GM19351 (cell line): Measurements from ENCODE around the gene CD244.
"Not testable (repeated sequence)": the region's sequence is repeated elsewhere in the genome, so short reads cannot be mapped to it uniquely, and the experiment has no call there.

Source experiments
- ATAC-seq: cut with Tn5 transposase; IDR thresholded peaks from one replicate; pipeline ENCODE4 v1.9.1; 2021; ENCODE audit warnings: mild to moderate bottlenecking, moderate library complexity; ENCODE audit not compliant: unreplicated experiment

The CD244 gene

DNA sequence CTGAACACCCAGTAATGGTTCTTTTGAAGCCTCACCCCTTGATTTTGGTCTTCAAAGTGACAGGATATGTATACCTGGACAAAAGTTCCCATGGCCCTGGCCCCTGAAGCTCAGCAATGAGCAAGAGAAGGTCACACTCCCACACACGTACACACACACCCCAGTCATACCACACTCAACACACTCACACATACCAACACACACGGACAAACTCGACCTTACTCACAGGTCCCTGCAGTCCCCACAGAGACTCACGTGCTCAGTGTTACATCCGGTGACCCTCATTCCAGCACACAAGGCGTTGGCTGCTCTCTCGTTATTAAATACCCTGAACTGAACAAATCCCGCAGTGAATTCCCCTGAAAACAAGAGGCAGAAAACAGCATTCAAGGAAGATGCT, 16.4 kb upstream of the CD244 start:
- ATAC-seq = no peak

DNA sequence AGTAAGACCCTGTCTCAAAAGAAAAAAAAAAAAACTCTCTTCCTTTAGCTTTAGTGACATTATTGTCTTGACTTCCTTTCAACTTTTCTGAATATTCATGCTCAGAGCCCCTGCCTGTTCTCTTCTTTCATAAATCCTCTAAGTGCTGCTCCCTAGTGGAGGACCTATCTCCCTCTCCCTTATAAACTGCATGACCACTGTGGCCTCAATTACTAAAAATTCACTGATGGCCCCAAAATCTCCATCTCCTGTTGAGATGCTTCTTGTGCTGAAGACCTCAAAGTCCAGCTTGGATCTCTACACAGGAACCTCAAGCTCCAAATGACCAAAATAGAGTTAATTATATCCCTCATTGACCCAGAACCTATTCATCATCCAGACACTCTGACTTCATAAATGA, 14.5 kb upstream of the CD244 start:
- ATAC-seq = no peak

DNA sequence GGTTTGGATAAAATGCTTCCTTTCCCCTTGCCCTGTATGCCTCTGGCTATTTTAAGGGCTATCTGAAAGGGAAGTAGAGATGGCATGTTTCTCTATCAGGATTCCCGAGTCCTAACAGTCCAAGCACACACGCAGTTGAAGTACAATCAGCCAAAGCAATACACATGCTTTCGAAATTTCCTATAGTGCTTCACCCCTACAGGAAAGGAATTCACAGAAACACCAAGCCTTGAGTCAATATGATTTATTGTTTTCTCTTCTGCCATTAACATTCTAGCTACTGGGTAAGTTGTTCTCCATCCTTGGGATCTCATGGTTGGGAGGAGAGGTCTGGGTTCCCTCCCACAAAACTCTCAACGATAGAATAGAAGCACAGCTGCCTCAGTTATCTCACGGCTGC, 13.6 kb upstream of the CD244 start:
- ATAC-seq = no peak

DNA sequence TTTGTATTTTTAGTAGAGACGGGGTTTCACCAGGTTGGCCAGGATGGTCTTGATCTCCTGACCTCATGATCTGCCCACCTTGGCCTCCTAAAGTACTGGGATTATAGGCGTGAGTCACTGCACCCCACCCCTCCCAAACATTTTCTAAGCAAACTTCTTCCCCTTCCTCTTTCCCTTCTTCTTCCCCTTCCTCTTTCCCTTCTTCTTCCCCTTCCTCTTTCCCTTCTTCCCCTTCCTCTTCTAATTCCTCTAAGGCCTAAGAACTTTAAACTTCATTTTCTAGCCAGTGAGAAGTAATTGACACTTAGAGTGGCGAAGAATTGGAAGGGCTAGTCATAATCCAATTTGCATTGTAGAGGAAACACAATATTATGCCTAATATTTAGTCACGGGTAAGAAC, 12.9 kb upstream of the CD244 start:
- not testable (repeated sequence) for ATAC-seq

DNA sequence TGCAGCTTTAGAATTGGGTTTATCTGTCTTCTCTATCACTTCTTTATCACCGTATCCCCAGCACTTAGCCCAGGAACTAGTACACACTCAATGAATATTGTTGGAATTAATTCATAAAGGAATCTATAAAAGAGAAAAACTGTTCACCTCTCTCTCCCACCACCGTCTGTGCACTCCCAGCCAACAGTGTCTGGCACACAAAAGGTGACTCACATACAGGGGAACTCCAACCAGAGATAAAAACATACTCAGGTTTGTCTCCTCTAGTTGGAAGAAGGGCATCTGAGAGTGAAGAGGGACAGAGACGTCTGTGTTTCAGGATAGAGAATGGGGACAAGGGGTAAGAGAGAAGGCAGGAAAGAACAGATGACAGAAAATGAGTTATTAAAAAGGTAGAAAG, 12.2 kb upstream of the CD244 start:
- ATAC-seq = no peak

DNA sequence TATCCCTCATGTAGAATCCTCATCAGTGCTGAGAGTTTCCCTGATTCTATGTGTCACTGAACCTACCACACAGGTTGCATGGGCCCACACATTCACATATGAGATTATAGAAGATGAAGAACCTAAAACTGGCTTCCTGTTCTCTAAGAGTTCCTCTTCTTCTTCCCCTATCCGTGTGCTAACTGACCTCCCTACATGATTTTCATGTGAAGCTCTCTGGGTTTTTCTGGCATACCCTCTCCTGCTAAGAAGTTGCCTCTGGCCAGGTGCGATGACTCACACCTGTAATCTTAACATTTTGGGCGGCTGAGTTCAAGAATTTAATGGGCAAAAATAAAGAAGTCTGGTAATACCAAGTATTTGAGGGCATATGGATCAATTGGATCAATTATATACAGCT, 5.5 kb upstream of the CD244 start:
- no peak for ATAC-seq

DNA sequence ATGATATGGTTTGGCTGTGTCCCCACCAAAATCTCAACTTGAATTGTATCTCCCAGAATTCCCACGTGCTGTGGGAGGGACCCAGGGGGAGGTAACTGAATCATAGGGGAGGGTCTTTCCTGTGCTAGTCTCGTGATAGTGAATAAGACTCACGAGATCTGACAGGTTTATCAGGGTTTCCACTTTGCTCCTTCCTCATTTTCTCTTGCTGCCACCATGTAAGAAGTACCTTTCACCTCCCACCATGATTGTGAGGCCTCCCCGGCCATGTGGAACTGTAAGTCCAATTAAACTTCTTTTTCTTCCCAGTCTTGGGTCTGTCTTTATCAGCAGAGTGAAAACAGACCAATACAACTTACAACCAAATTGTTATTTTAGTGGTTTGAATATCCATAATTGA, 5.0 kb upstream of the CD244 start:
- ATAC-seq = not testable (repeated sequence)

DNA sequence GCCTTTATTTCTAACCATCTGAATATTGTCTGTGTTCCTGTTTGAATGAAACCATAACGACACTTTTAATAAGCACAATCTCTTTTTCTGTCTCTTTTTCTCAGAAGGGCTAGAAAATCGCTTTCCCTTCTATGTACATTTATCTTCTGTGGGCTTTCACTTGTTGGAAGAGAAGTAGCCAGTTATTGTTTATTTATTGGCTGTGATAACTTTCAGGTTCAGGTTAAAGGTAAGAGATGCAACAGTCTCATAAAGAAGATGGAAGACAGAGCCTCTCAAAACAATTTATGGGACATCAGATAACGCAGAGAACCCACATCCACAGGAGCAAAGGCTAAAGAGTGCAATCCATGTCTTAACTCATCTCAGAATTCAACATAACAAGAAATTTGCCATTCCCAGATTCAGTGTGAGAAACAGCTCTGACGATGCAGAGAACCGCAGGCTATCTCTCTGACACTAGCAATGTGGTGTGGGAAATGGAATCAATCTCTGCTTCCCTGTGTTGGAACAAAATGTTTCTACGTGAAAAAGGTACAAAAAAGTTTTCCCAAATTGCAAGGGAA, 4.1 kb upstream of the CD244 start:
- no peak for ATAC-seq

DNA sequence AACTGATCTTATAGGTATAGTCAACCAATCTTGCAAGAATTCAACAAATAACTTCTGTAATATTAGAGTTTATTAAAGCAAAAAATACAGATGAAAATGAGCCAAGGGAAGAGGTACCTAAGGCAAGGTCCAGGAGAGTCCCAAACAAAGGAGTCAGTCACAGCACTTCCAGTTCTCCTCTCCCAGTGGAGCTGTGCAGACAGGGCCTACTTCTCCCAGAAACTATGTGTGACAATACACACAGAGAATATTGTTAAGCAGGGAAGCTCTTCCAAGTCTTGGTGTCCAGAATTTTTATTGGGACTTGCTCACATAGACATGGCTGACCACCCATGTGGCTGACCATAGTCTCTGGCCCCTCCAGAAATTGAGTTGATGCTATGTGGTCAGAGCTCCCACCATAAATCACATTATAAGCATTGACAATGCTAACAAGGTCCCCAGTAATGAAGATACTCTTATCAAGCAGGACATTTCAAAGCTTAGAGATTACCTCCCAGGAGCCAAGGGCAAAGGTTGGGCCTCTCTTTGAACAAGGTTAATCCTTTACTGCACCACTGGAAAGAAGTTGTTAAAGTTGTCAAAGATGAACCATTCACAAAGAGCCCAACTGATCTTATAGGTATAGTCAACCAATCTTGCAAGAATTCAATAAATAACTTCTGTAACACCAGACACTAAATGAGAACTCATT, 3.5 kb upstream of the CD244 start:
- ATAC-seq = no peak

DNA sequence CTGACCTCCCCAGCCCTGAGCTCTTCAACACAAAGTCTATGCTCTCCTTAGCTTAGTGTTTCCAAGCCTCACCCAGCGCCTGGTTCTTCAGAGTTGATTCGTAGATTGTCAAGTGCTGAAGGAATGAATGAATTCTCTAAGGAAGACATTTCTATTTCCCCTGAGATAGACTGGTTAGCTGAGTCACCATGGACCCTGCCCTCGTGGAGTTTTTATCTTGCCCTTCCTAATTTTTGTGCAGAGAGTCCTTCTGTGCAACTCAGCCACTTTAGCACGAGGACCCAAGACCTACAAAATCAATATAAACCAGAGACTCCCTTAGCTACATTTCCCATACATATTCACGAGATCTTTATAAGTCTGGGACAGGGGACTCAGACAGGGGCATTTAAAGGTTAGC, 2.6 kb upstream of the CD244 start:
- no peak for ATAC-seq

DNA sequence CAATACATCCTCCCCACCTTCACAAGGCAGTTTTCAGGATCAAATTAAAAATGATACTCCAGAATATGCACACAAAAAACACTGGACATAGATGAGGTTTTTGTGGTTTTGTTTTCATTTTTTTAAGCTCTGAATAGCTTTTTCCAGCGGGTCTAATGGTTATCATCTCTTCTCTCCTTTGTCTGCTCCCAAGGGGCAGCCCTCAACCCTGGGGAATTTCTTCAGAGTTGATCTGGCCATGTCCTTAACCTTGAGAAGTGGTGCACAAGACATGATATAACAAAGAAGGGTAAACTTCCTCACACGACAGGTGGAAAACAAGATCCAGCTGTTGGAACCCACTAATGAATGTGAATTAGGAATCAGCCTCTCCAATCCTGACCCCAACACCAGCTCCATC, 1.5 kb upstream of the CD244 start:
- no peak for ATAC-seq

DNA sequence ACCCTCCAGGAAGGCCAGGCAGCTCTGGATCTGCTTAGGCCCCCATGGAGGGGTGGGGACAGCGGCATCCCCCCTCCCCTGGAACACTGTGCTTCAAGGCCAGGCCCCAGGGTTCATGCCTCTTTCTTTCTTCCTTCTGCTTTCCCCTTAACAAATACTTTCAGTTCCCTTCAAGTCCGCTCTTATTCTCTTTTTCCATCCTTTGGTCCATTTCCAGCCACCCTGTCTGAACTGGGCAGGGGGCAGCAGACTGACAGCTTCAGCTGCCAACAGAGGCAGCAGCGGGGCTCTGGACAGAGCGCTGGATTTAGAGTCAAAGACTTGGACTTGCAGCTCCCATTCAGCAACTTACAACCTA, 1.1 kb upstream of the CD244 start:
- no peak for ATAC-seq

DNA sequence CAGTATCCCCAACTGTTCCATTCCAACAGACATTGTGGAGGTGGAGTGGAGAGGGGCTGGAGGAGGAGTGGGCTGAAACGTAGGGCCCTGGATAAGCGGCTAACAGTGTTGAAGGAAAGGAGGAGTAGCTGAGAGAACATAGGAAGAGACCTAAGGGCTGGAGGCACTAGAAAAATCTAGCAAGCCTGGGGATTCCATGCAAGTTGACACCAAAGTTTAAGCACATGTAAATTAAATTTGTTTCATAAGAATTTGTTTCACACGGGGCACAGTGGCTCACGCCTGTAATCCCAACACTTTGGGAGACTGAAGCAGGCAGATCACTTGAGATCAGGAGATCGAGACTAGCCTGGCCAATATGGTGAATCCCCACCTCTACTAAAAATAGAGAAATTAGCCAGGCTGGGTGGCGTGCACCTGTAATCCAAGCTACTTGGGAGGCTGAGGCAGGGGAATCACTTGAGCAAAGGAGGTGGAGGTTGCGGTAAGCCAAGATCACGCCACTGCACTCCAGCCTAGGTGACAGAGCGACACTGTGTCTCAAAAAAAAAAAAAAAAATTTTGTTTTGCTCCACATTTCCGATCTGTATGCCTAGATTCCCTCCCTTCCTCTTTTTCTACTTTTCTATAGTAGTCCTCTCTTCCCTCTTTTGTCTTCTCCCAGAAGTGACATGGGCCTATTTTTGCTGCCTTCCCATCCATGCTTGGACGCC, 530 bp upstream of the CD244 start:
- ATAC-seq = no peak

DNA sequence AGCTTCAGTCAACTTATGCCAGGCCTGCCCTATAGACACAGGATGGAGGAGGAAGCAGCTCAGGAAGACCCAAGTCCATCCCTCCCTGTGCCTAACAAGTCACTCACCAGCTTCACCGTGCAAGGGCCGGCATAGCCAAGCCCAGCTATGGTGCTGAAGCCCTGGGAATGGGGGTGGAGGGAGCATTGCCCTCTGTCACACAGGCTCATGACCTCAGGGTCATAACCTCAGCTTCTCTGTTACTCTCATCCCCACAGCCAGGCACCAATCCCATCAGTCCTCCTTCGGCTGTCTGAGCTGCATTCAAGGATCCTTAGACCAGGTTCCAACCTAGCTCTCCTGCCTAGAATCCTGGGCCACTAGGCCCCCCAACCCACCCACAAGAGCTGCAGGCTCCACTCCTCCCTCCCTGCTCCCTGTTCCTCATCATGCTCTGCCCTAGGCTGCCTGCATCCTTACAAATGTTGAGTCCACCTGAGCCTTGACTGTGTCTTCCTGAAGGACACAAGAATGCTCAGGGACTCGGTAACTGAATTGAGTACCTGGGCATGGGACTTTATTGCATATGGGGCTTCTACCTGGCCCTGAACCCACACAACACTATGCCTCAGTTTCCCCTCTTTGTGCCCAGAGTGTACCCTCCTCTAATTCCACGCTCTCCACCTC, 1.7 kb downstream of the CD244 start:
- ATAC-seq = no peak

DNA sequence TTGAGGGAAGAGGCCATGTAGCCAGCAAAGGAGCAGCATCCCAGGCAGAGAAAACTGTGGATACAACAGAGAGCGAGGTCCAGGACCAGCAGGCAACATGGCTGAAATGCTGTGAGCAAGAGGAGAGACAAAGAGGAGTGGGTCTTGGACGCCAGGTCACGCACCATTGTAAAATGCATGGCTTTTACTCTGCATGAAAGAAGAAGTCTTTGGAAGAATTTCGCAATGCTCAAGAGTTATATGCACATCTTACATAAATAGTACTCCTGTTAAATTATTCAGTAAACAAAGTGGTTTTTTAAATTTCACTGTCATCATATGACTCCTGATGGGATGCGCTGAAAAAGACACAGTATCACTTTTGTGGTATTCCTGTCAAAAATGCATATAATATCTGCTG, 3.5 kb downstream of the CD244 start:
- no peak for ATAC-seq

DNA sequence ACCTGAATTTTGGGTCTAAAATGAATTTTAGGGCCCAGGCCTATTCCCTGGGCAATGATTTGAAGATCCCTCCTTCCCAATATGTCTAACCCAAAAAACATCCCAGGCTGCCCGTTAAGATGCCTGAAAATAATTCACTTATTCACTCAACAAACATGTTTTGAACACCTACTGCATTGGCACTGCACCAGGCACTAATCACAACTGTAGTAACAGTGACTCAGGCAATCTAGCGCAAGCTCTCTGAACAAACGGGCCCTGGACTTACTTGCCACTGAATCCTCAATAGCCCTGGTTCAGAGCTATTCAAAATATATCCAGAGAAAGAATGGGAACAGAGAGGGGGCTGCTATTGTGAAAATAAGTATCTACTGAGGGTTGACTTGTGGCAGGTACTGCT, 4.2 kb downstream of the CD244 start:
- no peak for ATAC-seq

DNA sequence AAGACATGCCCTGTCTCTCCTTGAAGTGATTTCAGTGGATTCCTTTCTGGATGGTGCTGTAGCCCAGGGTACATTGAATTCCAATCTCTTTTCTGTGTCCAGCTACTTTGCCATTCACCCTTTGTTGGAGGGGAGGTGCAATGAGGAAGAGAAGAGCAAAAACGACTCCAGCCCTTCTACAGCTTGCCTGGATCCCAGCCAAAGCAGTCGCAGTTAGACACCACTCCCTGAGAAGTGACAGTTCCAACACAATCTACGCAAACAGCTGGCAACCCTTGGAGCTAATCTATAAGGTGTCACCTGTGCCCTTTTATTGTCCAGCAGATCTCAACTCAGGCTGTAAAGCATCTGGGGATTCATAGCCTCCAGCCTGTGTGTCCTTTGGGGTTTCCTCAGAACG, 4.6 kb downstream of the CD244 start:
- ATAC-seq = no peak

DNA sequence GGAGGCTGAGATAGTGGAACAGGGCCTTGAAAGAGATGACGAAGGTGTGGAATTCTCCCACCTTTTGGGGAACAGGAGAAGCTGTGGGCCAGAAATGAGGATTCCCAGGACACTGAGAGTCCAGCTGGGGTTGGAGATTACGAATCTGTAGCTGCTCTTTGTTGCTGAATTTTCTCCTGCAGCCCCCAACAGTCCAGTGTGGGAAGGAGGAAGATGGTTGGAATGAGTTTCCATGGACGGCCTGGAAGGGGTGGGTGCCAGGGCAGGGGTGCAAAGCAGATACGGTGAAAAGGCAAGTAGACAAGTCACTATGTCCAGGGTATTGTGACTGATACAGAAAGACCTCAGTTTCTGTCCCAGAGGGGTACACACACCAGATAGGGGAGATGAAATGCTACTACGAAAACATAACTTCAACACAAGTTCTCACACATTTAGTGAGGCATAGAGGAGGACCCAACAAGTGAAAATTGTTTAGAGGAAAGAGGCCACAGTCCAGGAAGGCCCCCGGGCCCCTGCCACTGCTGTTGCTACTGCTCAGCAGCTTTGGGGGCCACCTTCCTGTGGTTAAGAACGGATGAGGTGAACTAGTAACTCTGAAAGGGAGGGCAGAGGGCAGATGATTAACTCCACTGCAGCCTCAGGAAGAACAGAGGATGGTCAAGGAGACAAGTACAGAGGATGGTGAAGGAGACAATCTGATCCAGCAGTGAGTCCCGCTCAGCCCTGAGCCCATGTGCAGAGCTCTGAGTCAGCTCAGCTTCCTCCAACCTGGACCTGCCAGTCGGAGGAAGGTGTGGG, 7.3 kb downstream of the CD244 start:
- peak; percentile 60 for ATAC-seq

DNA sequence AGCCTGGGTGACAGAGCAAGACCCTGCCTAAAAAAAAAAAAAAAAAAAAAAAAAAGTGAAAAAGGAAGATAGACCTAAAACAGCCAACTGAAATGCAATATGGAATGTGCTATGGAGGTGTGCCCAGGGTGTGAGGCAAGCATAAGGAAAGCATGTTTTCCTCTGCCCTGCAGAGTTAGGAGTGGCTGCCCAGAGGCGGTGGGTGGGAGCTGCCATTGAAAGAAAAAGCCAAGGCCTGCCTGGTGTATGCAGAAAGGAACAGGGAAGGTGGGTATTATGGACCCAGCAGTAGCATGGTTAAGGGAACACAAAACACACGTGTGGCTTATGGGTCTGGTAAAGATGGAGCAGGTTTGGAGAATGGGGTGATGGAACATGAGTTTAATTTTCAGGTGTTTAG, 8.9 kb downstream of the CD244 start:
- ATAC-seq = no peak

DNA sequence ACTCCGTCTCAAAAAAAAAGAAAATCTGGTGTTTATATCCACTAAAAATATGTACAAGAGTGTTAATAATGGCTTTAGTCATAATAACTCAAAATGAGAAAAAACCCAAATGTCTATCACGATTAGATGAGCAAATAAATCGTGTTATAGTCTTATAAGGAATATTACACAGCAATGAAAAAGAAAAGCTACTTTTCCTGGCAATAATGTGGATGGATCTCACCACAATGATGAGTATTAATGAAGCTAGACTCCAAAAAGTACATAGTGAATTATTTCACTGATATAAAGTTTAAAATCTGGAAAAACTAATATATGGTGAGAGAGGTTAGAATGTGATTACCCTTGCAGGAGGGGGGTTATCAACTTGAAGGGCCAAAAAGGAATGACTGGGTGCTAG, 9.7 kb downstream of the CD244 start:
- ATAC-seq = no peak

DNA sequence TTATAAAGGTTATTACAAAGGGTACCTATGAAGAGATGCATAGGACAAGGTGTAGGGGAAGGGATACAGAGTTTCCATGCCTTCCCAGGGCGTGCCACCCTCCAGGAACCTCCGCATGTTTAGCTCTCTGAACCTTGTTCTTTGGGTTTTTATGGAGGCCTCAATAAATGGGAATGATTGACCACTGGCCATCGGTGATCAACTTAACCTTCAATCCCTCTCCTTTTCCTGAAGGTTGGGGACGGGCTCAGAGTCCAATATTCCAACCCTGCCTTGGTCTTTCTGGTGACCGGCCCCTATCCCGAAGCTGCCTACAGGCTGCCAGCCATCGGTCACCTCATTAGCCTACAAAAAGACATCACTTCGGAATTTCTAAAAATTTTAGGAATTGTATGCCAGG, 11.7 kb downstream of the CD244 start:
- no peak for ATAC-seq
